Gastrocnemius medialis (tissue), 4 donors: ENCODE data around the gene LRRC8C. TPM values are rescaled to one million over a fixed set of nuclear protein-coding genes. Genes with fewer than 3 reads are reported as not detected.

Experiments
- ATAC-seq, 2 donors: fragments of 150-250 bp; one replicate each; pipeline ENCODE4 v1.9.1; 2016
- DNase-seq, 2 donors: peaks; one replicate each; pipeline ENCODE4 v3.0.0-alpha.2; 2019
- H3K27ac ChIP-seq, 4 donors: fragments of 200-600 bp; sonication (generic); 1 replicate in 1 of 4; 2 replicates in 3 of 4; pipeline ENCODE4 v1.5.1; 2016 to 2018; ENCODE audit warnings: mild to moderate bottlenecking in 2 of 4, moderate library complexity in 1 of 4
- H3K27me3 ChIP-seq, 3 donors: fragments of 200-600 bp; sonication (generic) in 2 of 3; 1 replicate in 1 of 3; 2 replicates in 2 of 3; pipeline versions ENCODE4 v1.5.1 to v1.6.0; 2016 to 2019; ENCODE audit warnings: mild to moderate bottlenecking in 1 of 3, moderate library complexity in 1 of 3
- H3K36me3 ChIP-seq, 2 donors: fragments of 200-600 bp; sonication (generic) in 1 of 2; one replicate each; pipeline ENCODE4 v1.5.1; 2017 to 2018
- H3K4me1 ChIP-seq, 2 donors: fragments of 200-600 bp; sonication (generic) in 1 of 2; one replicate each; pipeline ENCODE4 v1.5.1; 2016 to 2017; ENCODE audit warnings: mild to moderate bottlenecking in 2 of 2
- H3K4me3 ChIP-seq, 4 donors: fragments of 200-600 bp; sonication (generic) in 3 of 4; 1 replicate in 1 of 4; 2 replicates in 3 of 4; pipeline ENCODE4 v1.5.1; 2016 to 2019; ENCODE audit warnings: mild to moderate bottlenecking in 2 of 4
- H3K9me3 ChIP-seq, 3 donors: fragments of 200-600 bp; sonication (generic) in 2 of 3; 1 replicate in 1 of 3; 2 replicates in 2 of 3; pipeline ENCODE4 v1.5.1; 2016 to 2019
- POLR2A ChIP-seq, 2 donors: fragments of 450-650 bp; IDR thresholded peaks; one replicate each; pipeline ENCODE4 v1.6.1; 2017; ENCODE audit warnings: antibody characterized with exemption in 2 of 2, mild to moderate bottlenecking in 2 of 2, moderate library complexity in 2 of 2
- in situ Hi-C, 4 donors: fragments of 200-750 bp; cut with MboI; loops; one replicate each; pipeline versions ENCODE4 v1.15.0 to v1.8.0; 2017; ENCODE audit warnings: low sequenced_read_pairs in 4 of 4
- intact Hi-C: fragments of 100-400 bp; cut with DNase I; formaldehyde crosslinking; loops from one replicate; pipeline ENCODE4 v1.15.1; 2023; ENCODE audit warnings: low total_unique reads
- total RNA-seq, 4 donors: library from RNA; depleted of rRNA; stranded (reverse); fragments of >200 nt; gene quantifications; one replicate each; pipeline versions ENCODE4 v1.1.0 to v1.2.3, GENCODE V29; 2016
- TF ChIP-seq, protein P1 (sequence below), 5 experiments: fragments of 450-650 bp in 3 of 5; fragments of 200-600 bp in 2 of 5; sonication (generic) in 2 of 5; IDR thresholded peaks in 4 of 5; conservative IDR thresholded peaks in 1 of 5; 1 replicate in 4 of 5; 2 replicates in 1 of 5; pipeline ENCODE4 v1.5.1; 2016 to 2019; ENCODE audit warnings: antibody characterized with exemption in 5 of 5, mild to moderate bottlenecking in 3 of 5, moderate library complexity in 3 of 5

LRRC8C gene
- total RNA-seq, 4 donors from 2014 or later = 2.9 to 5.8 (median 4.1) TPM

DNA sequence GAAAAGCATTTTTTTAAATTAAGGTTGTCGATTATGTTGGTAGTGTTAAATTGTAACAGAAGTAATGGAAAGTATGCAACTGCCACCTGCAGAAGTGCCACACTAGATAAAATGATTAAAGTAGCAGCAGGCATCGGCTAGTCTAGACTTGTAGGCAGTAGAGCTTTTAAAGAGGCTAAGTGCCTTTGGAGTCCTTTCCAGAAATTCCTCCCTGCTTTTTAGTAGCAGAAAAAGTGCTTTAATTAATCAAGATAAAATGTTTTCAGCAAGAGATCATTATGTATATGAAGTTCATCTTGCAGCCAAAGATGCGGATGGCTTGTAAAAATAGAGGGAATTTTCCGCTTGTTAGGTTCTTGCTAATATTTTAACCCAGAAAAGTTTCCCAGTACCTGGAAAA, 100.8 kb downstream of the LRRC8C start:
- no peaks in the 10 kb centered on the region for H3K27me3 ChIP-seq
- H3K27ac ChIP-seq = no peak overlapping the region
- intact Hi-C loops (no loop called here), in situ Hi-C loops (no loop called here)
- no peak for TF ChIP-seq POLR2A (IDR thresholded peaks at IDR 0.05)
- no peak for ATAC-seq
- H3K4me1 ChIP-seq = peaks cover 0 to 3% of the 10 kb centered on the region in 2 donors
- H3K4me3 ChIP-seq = no peak overlapping the region
- no peaks in the 10 kb centered on the region for H3K36me3 ChIP-seq
- H3K9me3 ChIP-seq = no peaks in the 10 kb centered on the region
- no peak for DNase-seq

DNA sequence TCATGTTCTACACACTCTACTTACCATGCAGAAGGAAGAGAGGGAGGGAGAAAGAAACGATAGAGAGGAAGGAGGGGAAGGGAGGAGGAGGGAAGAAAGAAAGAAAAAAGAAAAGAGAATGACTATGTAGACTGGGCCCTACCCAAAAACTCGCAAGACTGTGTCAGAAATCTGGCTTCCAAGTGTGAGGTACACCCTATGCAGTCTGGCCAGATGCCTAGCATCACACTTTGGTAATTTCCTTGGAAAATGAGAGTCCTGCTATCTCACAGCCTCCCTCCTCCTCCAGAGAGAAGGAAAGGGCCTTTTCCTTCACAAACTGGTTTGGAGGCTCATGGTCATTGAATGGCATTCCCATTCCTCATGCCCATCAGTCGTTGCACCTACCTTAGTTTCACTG, 101.5 kb downstream of the LRRC8C start:
- ATAC-seq (no peak), DNase-seq (no peak)
- Histone ChIP-seq H3K4me1 (no peaks in the 10 kb centered on the region), H3K4me3 (no peak overlapping the region), H3K27ac (no peak overlapping the region), H3K27me3 (no peaks in the 10 kb centered on the region), H3K9me3 (no peaks in the 10 kb centered on the region), H3K36me3 (no peaks in the 10 kb centered on the region)
- intact Hi-C loops = no loop called here
- in situ Hi-C loops = no loop called here
- TF ChIP-seq, protein P1, sequence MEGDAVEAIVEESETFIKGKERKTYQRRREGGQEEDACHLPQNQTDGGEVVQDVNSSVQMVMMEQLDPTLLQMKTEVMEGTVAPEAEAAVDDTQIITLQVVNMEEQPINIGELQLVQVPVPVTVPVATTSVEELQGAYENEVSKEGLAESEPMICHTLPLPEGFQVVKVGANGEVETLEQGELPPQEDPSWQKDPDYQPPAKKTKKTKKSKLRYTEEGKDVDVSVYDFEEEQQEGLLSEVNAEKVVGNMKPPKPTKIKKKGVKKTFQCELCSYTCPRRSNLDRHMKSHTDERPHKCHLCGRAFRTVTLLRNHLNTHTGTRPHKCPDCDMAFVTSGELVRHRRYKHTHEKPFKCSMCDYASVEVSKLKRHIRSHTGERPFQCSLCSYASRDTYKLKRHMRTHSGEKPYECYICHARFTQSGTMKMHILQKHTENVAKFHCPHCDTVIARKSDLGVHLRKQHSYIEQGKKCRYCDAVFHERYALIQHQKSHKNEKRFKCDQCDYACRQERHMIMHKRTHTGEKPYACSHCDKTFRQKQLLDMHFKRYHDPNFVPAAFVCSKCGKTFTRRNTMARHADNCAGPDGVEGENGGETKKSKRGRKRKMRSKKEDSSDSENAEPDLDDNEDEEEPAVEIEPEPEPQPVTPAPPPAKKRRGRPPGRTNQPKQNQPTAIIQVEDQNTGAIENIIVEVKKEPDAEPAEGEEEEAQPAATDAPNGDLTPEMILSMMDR (IDR thresholded peaks at IDR 0.05 in 4 of 5, conservative IDR thresholded peaks at IDR 0.05 in 1 of 5) = no peak
- TF ChIP-seq POLR2A (IDR thresholded peaks at IDR 0.05) = no peak

DNA sequence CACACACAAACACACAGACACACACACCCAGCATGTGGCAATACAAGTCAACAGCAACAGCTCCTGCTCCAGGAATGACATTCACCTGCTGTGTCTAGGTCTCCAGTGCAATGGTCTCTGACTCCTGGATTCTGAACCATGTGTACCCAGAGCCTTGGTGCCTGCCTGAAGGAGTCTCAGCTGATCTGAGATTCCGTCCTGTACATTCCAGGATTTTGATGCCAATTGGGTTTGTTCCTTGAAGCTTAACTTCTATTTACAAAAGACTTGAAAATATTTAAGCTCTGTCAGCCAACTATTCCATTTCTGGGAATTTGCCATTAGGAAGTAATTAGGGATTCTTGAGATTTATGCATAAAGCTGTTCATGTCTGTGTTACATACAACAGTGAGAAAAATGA, 102.6 kb downstream of the LRRC8C start:
- H3K4me3 ChIP-seq = no peak overlapping the region
- DNase-seq (no peak), ATAC-seq (no peak)
- TF ChIP-seq POLR2A (IDR thresholded peaks at IDR 0.05) = no peak
- TF ChIP-seq, protein P1 (IDR thresholded peaks at IDR 0.05 in 4 of 5, conservative IDR thresholded peaks at IDR 0.05 in 1 of 5) = no peak
- no peaks in the 10 kb centered on the region for H3K27me3 ChIP-seq
- H3K4me1 ChIP-seq = peaks cover 0 to 9% of the 10 kb centered on the region in 2 donors
- no peaks in the 10 kb centered on the region for H3K36me3 ChIP-seq
- intact Hi-C loops = no loop called here
- no peaks in the 10 kb centered on the region for H3K9me3 ChIP-seq
- in situ Hi-C loops = no loop called here
- H3K27ac ChIP-seq = no peak overlapping the region

DNA sequence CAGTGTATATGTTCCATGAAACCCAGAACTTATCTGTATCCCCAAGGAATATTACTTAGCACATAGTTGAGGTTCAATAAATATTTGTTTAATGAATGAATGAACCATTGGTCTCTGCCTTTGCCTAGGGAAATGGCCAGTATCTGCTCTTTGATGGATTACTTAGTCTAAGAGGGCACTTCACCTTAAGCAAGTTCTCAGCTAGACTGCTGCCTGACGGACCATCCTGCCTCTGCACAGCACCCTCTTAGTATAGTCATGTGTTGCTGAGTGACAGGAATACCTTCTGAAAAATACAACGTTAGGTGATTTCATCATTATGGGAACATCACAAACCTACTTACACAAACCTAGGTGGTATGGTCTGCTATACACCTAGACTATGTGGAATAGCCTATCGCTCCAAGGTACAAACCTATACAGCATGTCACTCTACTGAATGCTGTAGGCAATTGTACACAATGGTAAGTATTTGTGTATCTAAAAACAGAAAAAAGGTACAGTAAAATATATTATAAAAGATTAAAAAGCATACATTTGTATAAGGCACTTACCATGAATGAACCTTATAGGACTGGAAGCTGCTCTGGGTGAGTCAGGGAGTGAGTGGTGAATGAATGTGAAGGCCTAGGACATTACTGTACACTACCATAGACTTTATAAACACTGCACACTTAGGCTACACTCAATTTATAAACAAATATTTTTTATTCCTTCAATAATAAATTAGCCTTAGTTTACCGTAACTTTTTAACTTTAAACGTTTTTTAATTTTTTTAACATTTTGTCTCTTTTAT, 104.2 kb downstream of the LRRC8C start:
- Histone ChIP-seq H3K36me3 (no peaks in the 10 kb centered on the region), H3K9me3 (no peaks in the 10 kb centered on the region), H3K4me1 (peaks cover 0 to 9% of the 10 kb centered on the region in 2 donors), H3K27me3 (no peaks in the 10 kb centered on the region), H3K27ac (no peak overlapping the region), H3K4me3 (no peak overlapping the region)
- DNase-seq (no peak), ATAC-seq (no peak)
- in situ Hi-C loops (no loop called here), intact Hi-C loops (no loop called here)
- TF ChIP-seq, protein P1 (IDR thresholded peaks at IDR 0.05 in 4 of 5, conservative IDR thresholded peaks at IDR 0.05 in 1 of 5) = no peak
- TF ChIP-seq POLR2A (IDR thresholded peaks at IDR 0.05) = no peak

DNA sequence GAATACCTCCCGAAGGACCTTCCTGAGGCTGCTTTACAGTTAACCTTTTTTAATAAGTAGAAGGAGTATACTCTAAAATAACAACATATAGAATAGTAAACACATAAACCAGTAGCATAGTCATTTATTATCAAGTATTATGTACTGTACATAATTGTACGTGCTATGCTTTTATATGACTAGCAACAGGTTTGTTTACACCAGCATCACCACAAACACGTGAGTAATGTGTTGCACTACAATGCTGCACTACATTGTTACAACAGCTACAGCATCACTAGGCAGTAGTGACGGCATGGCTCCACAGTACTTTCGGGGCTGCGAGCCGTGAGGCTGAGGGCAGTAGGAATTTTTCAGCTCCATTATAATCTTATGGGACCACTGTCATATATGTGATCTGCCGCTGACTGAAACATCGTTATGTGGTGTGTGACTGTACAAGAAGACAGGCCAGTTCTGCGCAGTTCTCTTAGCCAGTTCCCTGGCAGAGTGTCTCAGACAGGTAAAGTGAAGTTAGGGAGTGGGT, 105.1 kb downstream of the LRRC8C start:
- intact Hi-C loops (no loop called here), in situ Hi-C loops (no loop called here)
- H3K36me3 ChIP-seq = no peaks in the 10 kb centered on the region
- DNase-seq (no peak), ATAC-seq (no peak)
- H3K27ac ChIP-seq = no peak overlapping the region
- H3K9me3 ChIP-seq = no peaks in the 10 kb centered on the region
- no peak for TF ChIP-seq POLR2A (IDR thresholded peaks at IDR 0.05)
- TF ChIP-seq, protein P1 (IDR thresholded peaks at IDR 0.05 in 4 of 5, conservative IDR thresholded peaks at IDR 0.05 in 1 of 5) = no peak
- no peaks in the 10 kb centered on the region for H3K27me3 ChIP-seq
- H3K4me3 ChIP-seq = no peak overlapping the region
- H3K4me1 ChIP-seq = peaks cover 0 to 9% of the 10 kb centered on the region in 2 donors
